Vagina (tissue), 2 donors: ENCODE data around the gene DUSP8. TPM values are rescaled to one million over a fixed set of nuclear protein-coding genes. Genes with fewer than 3 reads are reported as not detected.
"Not testable (repeated sequence)": the region's sequence is repeated elsewhere in the genome, so short reads cannot be mapped to it uniquely, and the experiment has no call there.

ENCODE experiments used
- DNase-seq, 2 donors: peaks; one replicate each; pipeline ENCODE4 v3.0.0-alpha.2; 2017; ENCODE audit errors: extremely low spot score in 2 of 2
- H3K27ac ChIP-seq: fragments of 200-600 bp; sonication (generic); one replicate; pipeline ENCODE4 v1.5.1; 2019
- H3K27me3 ChIP-seq: fragments of 200-600 bp; sonication (generic); one replicate; pipeline ENCODE4 v1.5.1; 2019
- H3K36me3 ChIP-seq, 2 donors: fragments of 200-600 bp; sonication (generic); one replicate each; pipeline ENCODE4 v1.5.1; 2017 to 2019
- H3K4me1 ChIP-seq: fragments of 200-600 bp; sonication (generic); one replicate; pipeline ENCODE4 v1.5.1; 2019
- H3K4me3 ChIP-seq, 2 donors: fragments of 200-600 bp; sonication (generic); 1 replicate in 1 of 2; 2 replicates in 1 of 2; pipeline ENCODE4 v1.5.1; 2016 to 2019
- H3K9me3 ChIP-seq: fragments of 200-600 bp; sonication (generic); one replicate; pipeline ENCODE4 v1.5.1; 2019
- POLR2A ChIP-seq, 2 donors: fragments of 450-650 bp; IDR thresholded peaks; one replicate each; pipeline ENCODE4 v1.6.1; 2017; ENCODE audit warnings: antibody characterized with exemption in 2 of 2, mild to moderate bottlenecking in 2 of 2, moderate library complexity in 2 of 2
- POLR2AphosphoS5 ChIP-seq, 2 donors: sonication (generic); formaldehyde crosslinking; IDR thresholded peaks; one replicate each; pipeline ENCODE4 v1.9.0; 2017; ENCODE audit warnings: antibody characterized with exemption in 2 of 2, mild to moderate bottlenecking in 2 of 2, low read depth in 1 of 2; ENCODE audit not compliant: insufficient read depth in 1 of 2
- intact Hi-C: fragments of 100-400 bp; cut with DNase I; formaldehyde crosslinking; loops from one replicate; pipeline ENCODE4 v1.15.1; 2023
- total RNA-seq: library from RNA; depleted of rRNA; stranded (reverse); fragments of >200 nt; gene quantifications from one replicate; pipeline ENCODE4 v1.2.3, GENCODE V29; 2016
- TF ChIP-seq, protein P1 (sequence below), 3 experiments: fragments of 450-650 bp in 2 of 3; fragments of 200-600 bp in 1 of 3; sonication (generic) in 1 of 3; IDR thresholded peaks; one replicate each; pipeline ENCODE4 v1.5.1; 2017 to 2019; ENCODE audit warnings: antibody characterized with exemption in 3 of 3, mild to moderate bottlenecking in 2 of 3, moderate library complexity in 2 of 3

The DUSP8 gene
- total RNA-seq, 1 donor from 2014 or later = 2.9 TPM

GRCh38 chr11:1586699-1587098 is 14.6 kb upstream of the DUSP8 start:
- TF ChIP-seq, protein P1, sequence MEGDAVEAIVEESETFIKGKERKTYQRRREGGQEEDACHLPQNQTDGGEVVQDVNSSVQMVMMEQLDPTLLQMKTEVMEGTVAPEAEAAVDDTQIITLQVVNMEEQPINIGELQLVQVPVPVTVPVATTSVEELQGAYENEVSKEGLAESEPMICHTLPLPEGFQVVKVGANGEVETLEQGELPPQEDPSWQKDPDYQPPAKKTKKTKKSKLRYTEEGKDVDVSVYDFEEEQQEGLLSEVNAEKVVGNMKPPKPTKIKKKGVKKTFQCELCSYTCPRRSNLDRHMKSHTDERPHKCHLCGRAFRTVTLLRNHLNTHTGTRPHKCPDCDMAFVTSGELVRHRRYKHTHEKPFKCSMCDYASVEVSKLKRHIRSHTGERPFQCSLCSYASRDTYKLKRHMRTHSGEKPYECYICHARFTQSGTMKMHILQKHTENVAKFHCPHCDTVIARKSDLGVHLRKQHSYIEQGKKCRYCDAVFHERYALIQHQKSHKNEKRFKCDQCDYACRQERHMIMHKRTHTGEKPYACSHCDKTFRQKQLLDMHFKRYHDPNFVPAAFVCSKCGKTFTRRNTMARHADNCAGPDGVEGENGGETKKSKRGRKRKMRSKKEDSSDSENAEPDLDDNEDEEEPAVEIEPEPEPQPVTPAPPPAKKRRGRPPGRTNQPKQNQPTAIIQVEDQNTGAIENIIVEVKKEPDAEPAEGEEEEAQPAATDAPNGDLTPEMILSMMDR (IDR thresholded peaks at IDR 0.05) = no peak
- TF ChIP-seq POLR2AphosphoS5 (IDR thresholded peaks at IDR 0.05; ENCODE audit: insufficient read depth in 1 of 2, low read depth in 1 of 2) (no peak), POLR2A (IDR thresholded peaks at IDR 0.05) (no peak)
- no peaks in the 10 kb centered on the region for H3K9me3 ChIP-seq
- no peak for DNase-seq
- intact Hi-C loops = no loop called here
- no peak overlapping the region for H3K27ac ChIP-seq
- no peaks in the 10 kb centered on the region for H3K27me3 ChIP-seq
- no peak overlapping the region for H3K4me3 ChIP-seq
- no peaks in the 10 kb centered on the region for H3K4me1 ChIP-seq
- no peaks in the 10 kb centered on the region for H3K36me3 ChIP-seq

DNA sequence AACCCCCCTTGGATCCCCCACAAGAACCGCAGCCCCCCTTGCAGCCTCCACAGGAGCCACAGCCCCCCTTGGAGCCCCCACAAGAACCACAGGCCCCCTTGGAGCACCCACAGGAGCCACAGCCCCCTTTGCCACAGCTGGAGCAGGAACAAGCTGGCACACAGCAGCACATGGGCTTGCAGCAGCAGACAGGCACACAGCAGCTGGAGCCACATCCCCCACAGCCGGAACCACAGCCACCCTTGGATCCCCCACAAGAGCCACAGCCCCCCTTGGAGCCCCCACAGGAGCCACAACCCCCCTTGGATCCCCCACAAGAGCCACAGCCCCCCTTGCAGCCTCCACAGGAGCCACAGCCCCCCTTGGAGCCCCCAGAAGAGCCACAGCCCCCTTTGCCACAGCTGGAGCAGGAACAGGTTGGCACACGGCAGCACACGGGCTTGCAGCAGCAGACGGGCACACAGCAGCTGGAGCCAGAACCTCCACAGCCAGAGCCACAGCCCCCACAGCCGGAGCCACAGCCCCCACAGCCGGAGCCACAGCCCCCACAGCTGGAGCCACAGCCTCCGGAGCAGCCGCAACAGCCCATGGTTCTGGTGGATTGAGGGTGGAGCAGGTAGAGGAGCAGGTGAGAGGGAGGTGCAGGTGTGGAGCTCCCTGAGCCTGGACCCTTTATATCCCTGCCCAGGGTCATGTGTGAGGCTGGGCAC is 12.7 kb upstream of the DUSP8 start, which contains the start of gene KRTAP5-1:
Gene KRTAP5-1, minus strand, starts transcription at position 623 of the 710 bp plus-strand sequence. Its CDS starts 34 bp downstream, at position 589.
- DNase-seq, H3K9me3 ChIP-seq, H3K36me3 ChIP-seq, H3K27ac ChIP-seq, H3K27me3 ChIP-seq, intact Hi-C loops, H3K4me3 ChIP-seq, H3K4me1 ChIP-seq: not testable (repeated sequence)

DNA sequence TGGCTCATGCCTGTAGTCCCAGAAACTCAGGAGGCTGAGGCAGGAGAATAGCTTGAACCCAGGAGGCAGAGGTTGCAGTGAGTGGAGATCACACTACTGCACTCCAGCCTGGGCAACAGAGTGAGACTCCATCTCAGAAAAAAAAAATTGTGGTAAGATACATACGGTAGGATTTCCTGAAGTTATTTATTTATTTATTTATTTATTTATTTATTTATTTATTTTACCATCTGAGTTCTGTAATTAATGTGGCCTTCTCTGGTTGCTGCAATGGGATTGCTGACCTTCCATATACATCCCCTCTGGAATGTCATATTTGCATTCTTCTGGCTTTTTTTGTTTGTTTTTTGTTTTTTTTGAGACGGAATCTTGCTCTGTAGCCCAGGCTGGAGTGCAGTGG is 10.8 kb upstream of the DUSP8 start:
- DNase-seq, H3K4me1 ChIP-seq, H3K27me3 ChIP-seq, intact Hi-C loops, H3K4me3 ChIP-seq, H3K27ac ChIP-seq, H3K36me3 ChIP-seq, H3K9me3 ChIP-seq: not testable (repeated sequence)

- Histone ChIP-seq H3K36me3 (no peaks in the 10 kb centered on the region), H3K27me3 (no peaks in the 10 kb centered on the region), H3K4me3 (no peak overlapping the region), H3K27ac (no peak overlapping the region), H3K4me1 (no peaks in the 10 kb centered on the region), H3K9me3 (no peaks in the 10 kb centered on the region)
- no peak for TF ChIP-seq POLR2A (IDR thresholded peaks at IDR 0.05)
- intact Hi-C loops = no loop called here
- DNase-seq = no peak
Observed at GRCh38 chr11:1581976-1582375, 9.9 kb upstream of the DUSP8 start.

GRCh38 chr11:1576825-1577224 is 4.8 kb upstream of the DUSP8 start:
- Histone ChIP-seq H3K27me3 (no peaks in the 10 kb centered on the region), H3K9me3 (no peaks in the 10 kb centered on the region), H3K36me3 (no peaks in the 10 kb centered on the region), H3K27ac (no peak overlapping the region), H3K4me3 (no peak overlapping the region), H3K4me1 (peaks cover 23% of the 10 kb centered on the region)
- intact Hi-C loops = loop anchor here (10.0 kb wide), 1 partner anchor 372 kb away; no protein-coding TSS in a partner anchor
- no peak for TF ChIP-seq POLR2AphosphoS5 (IDR thresholded peaks at IDR 0.05; ENCODE audit: insufficient read depth in 1 of 2, low read depth in 1 of 2)
- TF ChIP-seq, protein P1 (IDR thresholded peaks at IDR 0.05) = no peak
- no peak for TF ChIP-seq POLR2A (IDR thresholded peaks at IDR 0.05)
- peak in 1 of 2 donors; percentile 77 for DNase-seq

DNA sequence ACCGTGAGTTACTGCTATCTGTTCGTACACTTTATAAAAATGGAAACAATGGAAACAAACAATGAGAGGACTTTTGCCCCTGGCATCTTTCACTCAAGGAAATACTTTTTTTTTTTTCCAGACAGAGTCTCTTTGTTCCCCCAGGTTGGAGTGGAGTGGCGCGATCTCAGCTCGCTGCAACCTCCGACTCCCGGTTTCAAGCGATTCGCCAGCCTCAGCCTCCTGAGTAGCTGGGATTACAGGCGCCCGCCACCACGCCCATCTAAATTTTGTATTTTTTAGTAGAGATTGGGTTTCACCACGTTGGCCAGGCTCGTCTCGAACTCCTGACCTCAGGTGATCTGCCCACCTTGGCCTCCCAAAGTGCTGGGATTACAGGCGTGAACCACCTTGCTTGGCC is 3.7 kb upstream of the DUSP8 start:
- peaks cover 31% of the 10 kb centered on the region for H3K4me1 ChIP-seq
- not testable (repeated sequence) for H3K27ac ChIP-seq, H3K27me3 ChIP-seq, H3K36me3 ChIP-seq, DNase-seq, H3K4me3 ChIP-seq, H3K9me3 ChIP-seq
- intact Hi-C loops = loop anchor here (2.0 to 10.0 kb wide), 2 partner anchors 29 to 371 kb away; no protein-coding TSS in a partner anchor

DNA sequence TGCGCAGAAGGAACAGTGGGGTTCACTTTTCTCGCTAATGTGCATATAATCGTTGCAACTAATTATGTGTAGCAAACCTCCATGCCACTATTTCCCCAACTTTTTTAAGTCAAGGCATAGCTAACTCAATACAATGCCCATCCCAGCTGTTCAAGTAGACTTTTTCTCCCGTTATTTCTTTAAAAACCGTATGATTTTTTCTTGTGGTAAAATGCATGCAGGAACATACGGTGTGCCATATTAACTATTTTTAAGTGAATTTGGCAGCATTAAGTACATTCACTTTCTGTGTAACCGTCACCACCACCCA is 2.8 kb upstream of the DUSP8 start:
- Histone ChIP-seq H3K4me1 (peaks cover 40% of the 10 kb centered on the region), H3K27me3 (no peaks in the 10 kb centered on the region), H3K27ac (no peak overlapping the region), H3K36me3 (no peaks in the 10 kb centered on the region), H3K4me3 (no peak overlapping the region), H3K9me3 (no peaks in the 10 kb centered on the region)
- intact Hi-C loops = loop anchor here (2.0 to 10.0 kb wide), 3 partner anchors 28 to 370 kb away; no protein-coding TSS in a partner anchor
- TF ChIP-seq, protein P1 (IDR thresholded peaks at IDR 0.05) = no peak
- no peak for TF ChIP-seq POLR2A (IDR thresholded peaks at IDR 0.05)
- no peak for TF ChIP-seq POLR2AphosphoS5 (IDR thresholded peaks at IDR 0.05; ENCODE audit: insufficient read depth in 1 of 2, low read depth in 1 of 2)
- no peak for DNase-seq
